OCI-LY1 (cell line): ENCODE measurements around the gene PRPF6.

ENCODE experiments used
- H2AFZ ChIP-seq: fragments of 200-600 bp; sonication (generic), shearing (Covaris generic); 2 replicates; pipeline ENCODE4 v1.6.0; 2014; ENCODE audit warnings: antibody characterized with exemption, mild to moderate bottlenecking, low read length
- H3F3A ChIP-seq: fragments of 200-600 bp; sonication (generic), shearing (Covaris generic); 2 replicates; pipeline ENCODE4 v1.6.0; 2014; ENCODE audit warnings: mild to moderate bottlenecking, antibody characterized with exemption, low read length, moderate library complexity; ENCODE audit not compliant: insufficient read depth
- H3K27ac ChIP-seq: fragments of 200-600 bp; sonication (generic); 2 replicates; pipeline ENCODE4 v1.5.1; 2014; ENCODE audit warnings: low read length, mixed run types, mild to moderate bottlenecking, low read depth; ENCODE audit not compliant: poor library complexity, severe bottlenecking
- H3K27me3 ChIP-seq: fragments of 200-600 bp; sonication (generic); 2 replicates; pipeline ENCODE4 v1.6.0; 2014; ENCODE audit warnings: antibody characterized with exemption, mild to moderate bottlenecking, low read length, moderate library complexity; ENCODE audit not compliant: insufficient read depth
- H3K36me3 ChIP-seq: fragments of 200-600 bp; sonication (generic); 2 replicates; pipeline ENCODE4 v1.6.1; 2014; ENCODE audit warnings: mild to moderate bottlenecking, antibody characterized with exemption, low read length, moderate library complexity, mixed read lengths; ENCODE audit not compliant: insufficient read depth
- H3K4me1 ChIP-seq: fragments of 200-600 bp; sonication (generic); 2 replicates; pipeline ENCODE4 v1.5.1; 2014; ENCODE audit warnings: mild to moderate bottlenecking, low read length, moderate library complexity; ENCODE audit not compliant: insufficient read depth, severe bottlenecking
- H3K4me2 ChIP-seq: fragments of 200-600 bp; sonication (generic), shearing (Covaris generic); 2 replicates; pipeline ENCODE4 v1.6.1; 2014; ENCODE audit warnings: low read length
- H3K4me3 ChIP-seq: fragments of 200-600 bp; sonication (generic); 2 replicates; pipeline ENCODE4 v1.5.1; 2014; ENCODE audit warnings: low read length, low read depth, mild to moderate bottlenecking, mixed read lengths; ENCODE audit not compliant: poor library complexity, severe bottlenecking
- H3K79me2 ChIP-seq: fragments of 200-600 bp; shearing (Covaris generic); 2 replicates; pipeline ENCODE4 v1.6.1; 2016; ENCODE audit warnings: mixed run types, low read length, mixed read lengths; ENCODE audit not compliant: insufficient read depth
- H3K9ac ChIP-seq: fragments of 200-600 bp; sonication (generic), shearing (Covaris generic); 2 replicates; pipeline ENCODE4 v1.6.1; 2014; ENCODE audit warnings: mild to moderate bottlenecking, low read length, mixed read lengths
- H3K9me2 ChIP-seq: fragments of 200-600 bp; sonication (generic), shearing (Covaris generic); 2 replicates; pipeline ENCODE4 v1.6.1; 2014; ENCODE audit warnings: low read depth, mild to moderate bottlenecking, low read length, mixed read lengths
- H3K9me3 ChIP-seq: fragments of 200-600 bp; shearing (Covaris generic); 2 replicates; pipeline ENCODE4 v1.6.1; 2014; ENCODE audit warnings: low read length, mixed read lengths
- H4K20me1 ChIP-seq: fragments of 200-600 bp; sonication (generic), shearing (Covaris generic); 2 replicates; pipeline ENCODE4 v1.6.0; 2016; ENCODE audit warnings: mild to moderate bottlenecking, low read length; ENCODE audit not compliant: insufficient read depth
- CTCF ChIP-seq: fragments of 200-600 bp; sonication (generic), shearing (Covaris generic); IDR thresholded peaks from 2 replicates; pipeline ENCODE4 v1.5.1; 2017; ENCODE audit warnings: mild to moderate bottlenecking, antibody characterized with exemption, low read length, moderate library complexity, mixed read lengths
- EZH2 ChIP-seq: fragments of 200-600 bp; sonication (generic), shearing (Covaris generic); IDR thresholded peaks from 2 replicates; pipeline ENCODE4 v1.8.0; 2017; ENCODE audit warnings: borderline replicate concordance, mixed run types, mild to moderate bottlenecking, antibody characterized with exemption, low read length, moderate library complexity, mixed read lengths

PRPF6 gene

DNA sequence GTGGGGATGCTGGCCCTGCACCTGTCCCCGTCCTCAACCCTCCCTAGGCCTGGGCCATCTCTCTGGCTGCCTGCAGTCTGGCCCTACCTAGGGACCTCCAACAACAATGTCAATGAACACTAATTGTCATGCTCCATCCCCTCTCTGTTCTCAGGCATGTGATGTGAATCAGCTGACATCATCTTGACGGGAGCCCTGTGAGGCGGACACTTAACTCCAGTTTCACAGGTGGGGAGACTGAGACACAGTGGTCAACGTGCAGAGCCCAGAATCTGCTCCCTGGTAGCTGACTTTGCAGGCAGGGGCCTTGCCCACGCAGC is 81.3 kb downstream of the PRPF6 start:
- H3K9ac ChIP-seq: peak overlapping the region; percentile 79; the same call in 1 of the 2 replicates
- peaks cover 41% of the 10 kb centered on the region for H3K4me1 ChIP-seq
- no peaks in the 10 kb centered on the region for H4K20me1 ChIP-seq
- no peak overlapping the region for H2AFZ ChIP-seq
- peak overlapping the region; percentile 98 for H3K4me2 ChIP-seq
- H3K9me2 ChIP-seq: no peaks in the 10 kb centered on the region
- no peaks in the 10 kb centered on the region for H3F3A ChIP-seq
- H3K27me3 ChIP-seq: no peaks in the 10 kb centered on the region; the same call in 1 of the 2 replicates
- H3K36me3 ChIP-seq: no peaks in the 10 kb centered on the region
- TF ChIP-seq CTCF: no peak
- TF ChIP-seq EZH2: no peak
- peak overlapping the region; percentile 78 for H3K4me3 ChIP-seq
- no peaks in the 10 kb centered on the region for H3K9me3 ChIP-seq
- no peak overlapping the region for H3K27ac ChIP-seq
- H3K79me2 ChIP-seq: no peaks in the 10 kb centered on the region

- Histone ChIP-seq H4K20me1 (no peaks in the 10 kb centered on the region), H3K27ac (no peak within 1 kb of the TSS), H3K27me3 (no peaks in the 10 kb centered on the region; the same call in 1 of the 2 replicates), H3K9me2 (no peaks in the 10 kb centered on the region), H3F3A (no peaks in the 10 kb centered on the region), H3K79me2 (no peaks in the 10 kb centered on the region), H3K9me3 (no peaks in the 10 kb centered on the region), H3K4me2 (peak within 1 kb of the TSS; percentile 98), H3K9ac (peak within 1 kb of the TSS; percentile 79), H3K36me3 (no peaks in the 10 kb centered on the region), H3K4me3 (peak within 1 kb of the TSS; percentile 78), H2AFZ (no peak within 1 kb of the TSS), H3K4me1 (peaks cover 37% of the 10 kb centered on the region)
- no peak for TF ChIP-seq EZH2
- no peak for TF ChIP-seq CTCF
Observed at GRCh38 chr20:64062596-64063388, 81.9 kb downstream of the PRPF6 start, which contains the start of gene TCEA2. Gene TCEA2 (plus strand): TSS chr20:64063198. CDS start chr20:64063313, 115 bp downstream.

DNA sequence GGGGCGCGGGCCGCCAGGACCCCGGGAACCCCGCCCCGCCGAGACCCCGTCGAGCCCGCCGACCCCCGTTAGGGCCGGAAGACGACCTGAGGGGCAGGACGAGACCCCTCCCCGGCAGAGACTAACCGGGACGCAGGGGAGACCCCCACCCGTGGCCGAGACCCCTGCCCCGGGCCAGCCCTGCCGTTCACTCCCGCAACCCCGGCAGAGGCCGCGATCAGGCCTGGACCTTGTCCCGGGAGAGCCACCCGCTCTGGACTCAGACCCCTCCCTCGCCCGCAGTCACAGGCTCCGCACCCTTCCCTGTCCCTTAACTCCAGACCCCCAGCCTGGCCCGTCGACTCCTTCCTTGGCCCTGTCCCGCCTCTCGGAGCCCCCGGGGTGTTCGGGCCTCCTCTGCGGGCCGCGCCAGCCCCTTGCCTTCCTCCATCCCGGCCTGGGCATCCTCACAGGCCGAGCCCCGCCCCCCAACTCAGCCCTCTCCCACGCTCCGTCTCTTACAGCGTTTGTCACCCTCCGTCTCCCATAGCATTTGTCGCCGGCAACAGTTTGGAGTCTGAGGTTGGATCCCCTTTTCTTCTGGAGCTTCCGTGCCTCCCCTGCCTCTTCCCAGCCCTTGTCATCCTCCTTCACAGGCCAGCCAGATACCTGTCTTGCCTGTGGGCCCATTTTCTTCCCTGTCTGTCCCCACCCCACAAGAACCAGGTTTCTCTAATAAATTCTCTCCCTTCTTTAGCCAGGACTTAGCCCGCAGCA is 82.6 kb downstream of the PRPF6 start:
- H2AFZ ChIP-seq: no peak overlapping the region
- H3K9ac ChIP-seq: peak overlapping the region; percentile 70
- H3K4me3 ChIP-seq: peak overlapping the region; percentile 78
- H3K36me3 ChIP-seq: no peaks in the 10 kb centered on the region
- H3K4me2 ChIP-seq: peak overlapping the region; percentile 98
- TF ChIP-seq EZH2 (no peak), CTCF (no peak)
- no peaks in the 10 kb centered on the region for H3K9me2 ChIP-seq
- H3K4me1 ChIP-seq: peaks cover 32% of the 10 kb centered on the region
- H3K27ac ChIP-seq: no peak overlapping the region
- no peaks in the 10 kb centered on the region for H3K79me2 ChIP-seq
- no peaks in the 10 kb centered on the region for H3F3A ChIP-seq
- no peaks in the 10 kb centered on the region for H4K20me1 ChIP-seq
- H3K27me3 ChIP-seq: no peaks in the 10 kb centered on the region; the same call in 1 of the 2 replicates
- H3K9me3 ChIP-seq: no peaks in the 10 kb centered on the region
